Activated CD8-positive, alpha-beta memory T cell treated with anti-CD3 and anti-CD28 coated beads for 24 hours (primary cell): ENCODE measurements around the gene NUDT8.
A peak's percentile ranks its signal among the peaks of the same experiment; 100 is the strongest.
"Not testable (repeated sequence)": the region's sequence is repeated elsewhere in the genome, so short reads cannot be mapped to it uniquely, and the experiment has no call there.

Source experiments
- DNase-seq: peaks from one replicate; pipeline ENCODE4 v3.0.0-alpha.2; 2020

NUDT8 gene

DNA sequence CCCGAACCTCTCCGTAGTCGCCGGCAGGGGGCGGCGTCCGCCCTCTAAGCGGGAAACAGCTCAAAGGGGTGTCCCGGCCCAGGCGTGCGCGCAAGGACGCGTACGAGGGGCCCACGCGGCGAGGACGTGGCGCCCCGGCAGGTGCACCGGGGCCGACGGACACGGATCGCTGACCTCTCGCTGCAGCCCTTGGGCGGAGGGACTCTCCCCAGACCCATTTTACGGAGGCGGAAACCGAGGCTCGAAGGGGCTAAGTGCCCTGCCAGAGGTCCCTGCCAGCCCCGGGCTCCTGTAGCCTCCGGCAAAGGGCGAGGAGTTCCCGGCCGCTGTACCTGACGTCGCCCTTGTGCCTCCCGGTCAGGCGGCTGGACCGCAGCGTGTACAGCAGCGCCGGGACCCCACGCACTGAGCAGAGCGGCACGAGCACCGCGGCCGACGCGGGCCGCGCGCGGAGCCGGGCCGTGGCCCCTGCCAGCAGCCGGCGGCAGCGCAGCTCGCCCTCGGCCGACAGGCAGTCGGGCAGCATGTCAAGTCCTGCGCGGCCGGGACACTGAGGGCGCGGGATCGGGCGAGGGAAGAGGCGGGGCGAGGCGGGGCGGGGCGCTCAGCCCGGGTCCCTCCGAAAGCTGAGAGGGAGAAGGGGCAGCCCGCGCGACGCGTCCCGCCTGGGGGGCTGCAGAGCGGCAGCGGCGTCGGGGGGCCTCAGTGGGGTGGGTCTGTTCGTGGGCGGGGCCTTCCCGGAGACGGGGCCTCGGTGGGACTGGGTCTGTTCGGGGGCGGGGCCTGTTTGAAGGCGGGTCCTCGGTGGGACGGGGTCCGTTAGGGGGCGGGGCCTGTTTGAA, at the start of gene NUDT8:
NUDT8 (minus strand) TSS at position 552 of the 842 bp plus-strand sequence; CDS start at position 526, 26 bp downstream.
- DNase-seq: peak; percentile 95

GRCh38 chr11:67675058-67675747, 45.5 kb upstream of the NUDT8 start:
- DNase-seq: no peak

GRCh38 chr11:67674442-67674871, 44.7 kb upstream of the NUDT8 start, which contains the start of gene ALDH3B2:
Gene ALDH3B2 (minus strand): TSS chr11:67674623. CDS start chr11:67666935, 7,688 bp downstream.
- no peak for DNase-seq

- DNase-seq: no peak
Observed at GRCh38 chr11:67673902-67674301, 44.2 kb upstream of the NUDT8 start.

DNA sequence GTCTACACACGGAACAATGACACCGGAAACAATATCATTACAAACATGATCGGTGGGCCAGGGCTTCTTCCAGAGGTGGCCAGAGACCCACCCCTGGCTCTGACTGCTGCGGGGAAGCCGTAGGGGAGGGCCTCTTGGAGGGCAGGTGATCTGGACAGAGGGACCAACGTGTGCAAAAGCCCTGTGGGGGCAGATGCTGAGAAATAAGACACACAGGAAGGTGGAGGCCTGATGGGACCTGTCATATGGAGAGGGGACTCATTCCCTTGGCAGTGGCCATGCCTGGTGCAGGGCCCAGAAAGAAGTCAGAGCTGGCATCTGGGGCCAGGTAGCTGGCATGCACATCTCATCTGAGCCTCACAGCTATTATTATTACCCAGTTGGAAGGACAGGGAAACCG, 43.6 kb upstream of the NUDT8 start:
- DNase-seq: no peak

GRCh38 chr11:67671211-67671520, 41.4 kb upstream of the NUDT8 start:
- no peak for DNase-seq

GRCh38 chr11:67670316-67671210, 40.8 kb upstream of the NUDT8 start:
- no peak for DNase-seq

GRCh38 chr11:67668192-67668551, 38.4 kb upstream of the NUDT8 start:
- DNase-seq: peak; percentile 42

DNA sequence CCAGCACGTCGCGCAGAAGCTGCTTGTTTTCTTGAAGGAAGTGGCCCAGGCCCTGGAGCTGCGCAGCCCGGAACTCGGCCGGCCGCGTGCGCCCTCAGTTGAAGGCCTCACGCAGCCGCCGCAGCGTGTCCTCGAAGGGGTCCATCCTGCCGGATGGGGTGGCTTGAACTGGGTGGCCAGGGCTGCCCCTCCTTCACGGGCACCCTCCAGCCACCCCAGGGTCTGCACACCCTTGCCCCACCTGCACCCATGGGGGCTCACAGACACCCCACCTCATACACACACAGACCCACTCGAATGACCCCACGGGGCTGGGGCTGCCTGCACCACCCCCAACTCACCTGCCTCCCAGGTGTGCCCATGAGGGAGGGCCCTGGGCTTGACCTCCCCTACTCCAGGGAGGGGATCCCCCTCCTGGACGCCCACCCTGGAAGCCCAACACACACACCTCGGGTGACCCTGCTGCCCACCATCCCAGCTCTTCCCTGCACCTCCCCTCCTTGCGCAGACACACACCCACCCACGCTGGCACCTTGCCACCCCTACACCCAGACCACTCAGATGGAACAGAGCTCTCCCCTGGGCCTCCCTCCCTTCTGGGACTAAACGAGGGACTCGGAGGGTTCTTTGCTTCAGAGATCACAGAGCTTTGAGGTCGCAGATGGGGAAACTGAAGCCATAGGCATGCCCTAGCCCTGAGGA, 37.9 kb upstream of the NUDT8 start:
- DNase-seq: no peak

DNA sequence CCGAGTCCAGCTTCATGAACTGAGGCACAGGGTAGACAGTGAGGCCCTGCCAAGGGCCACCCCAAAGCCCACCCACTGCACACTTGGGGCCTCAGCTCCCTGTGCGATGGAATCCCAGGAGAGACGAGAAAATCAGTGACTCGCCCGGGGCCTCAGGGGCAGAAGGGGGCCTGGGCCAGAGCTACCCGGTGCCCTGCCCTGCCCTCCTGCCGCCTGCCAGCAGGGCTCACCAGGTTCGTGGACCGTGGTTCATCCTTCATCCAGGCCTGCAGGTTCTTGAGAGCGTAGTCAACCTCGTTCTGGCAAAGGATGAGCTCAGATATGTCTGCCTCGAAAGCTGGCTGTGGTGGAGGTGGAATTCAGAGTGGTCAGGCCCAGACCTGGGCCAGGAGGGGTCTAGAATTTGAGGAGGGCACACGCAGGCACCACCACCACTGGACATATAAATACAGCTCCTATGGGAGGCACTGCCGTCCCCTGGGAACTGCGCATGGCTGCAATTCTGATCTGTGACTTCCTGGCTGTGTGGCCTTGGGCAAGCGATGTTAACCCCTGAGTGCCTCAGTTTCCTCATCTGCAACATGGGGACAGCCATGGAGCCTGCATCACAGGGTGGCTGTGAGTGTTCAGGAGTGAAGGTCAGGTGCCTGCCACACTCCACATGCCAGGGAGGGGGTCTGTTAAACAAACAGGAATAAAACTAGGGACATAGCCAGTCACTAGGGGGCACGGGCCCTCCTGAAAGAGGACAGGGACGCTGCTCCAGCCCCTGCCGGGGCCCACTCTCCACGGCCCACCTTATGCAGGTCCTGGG, 37.1 kb upstream of the NUDT8 start:
- DNase-seq: peak; percentile 37

DNA sequence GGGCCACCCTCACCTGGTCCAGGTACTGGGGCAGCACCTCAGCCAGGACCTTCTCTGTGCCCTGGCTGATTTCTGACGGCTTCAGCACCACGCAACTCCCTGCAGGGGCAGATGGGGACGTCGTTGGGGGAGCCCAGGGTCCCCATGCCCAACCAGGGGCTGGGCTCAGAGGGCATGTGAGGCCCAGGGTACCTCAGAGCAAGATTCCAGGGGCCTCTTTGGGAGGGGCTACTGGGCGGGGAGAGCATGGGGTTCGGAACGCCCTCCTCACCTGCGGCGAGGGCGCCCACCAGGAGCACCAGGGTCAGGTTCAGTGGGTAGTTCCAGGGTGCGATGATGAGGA, 36.5 kb upstream of the NUDT8 start:
- DNase-seq: peak; percentile 35

GRCh38 chr11:67665541-67666302, 36.0 kb upstream of the NUDT8 start:
- peak; percentile 40 for DNase-seq

DNA sequence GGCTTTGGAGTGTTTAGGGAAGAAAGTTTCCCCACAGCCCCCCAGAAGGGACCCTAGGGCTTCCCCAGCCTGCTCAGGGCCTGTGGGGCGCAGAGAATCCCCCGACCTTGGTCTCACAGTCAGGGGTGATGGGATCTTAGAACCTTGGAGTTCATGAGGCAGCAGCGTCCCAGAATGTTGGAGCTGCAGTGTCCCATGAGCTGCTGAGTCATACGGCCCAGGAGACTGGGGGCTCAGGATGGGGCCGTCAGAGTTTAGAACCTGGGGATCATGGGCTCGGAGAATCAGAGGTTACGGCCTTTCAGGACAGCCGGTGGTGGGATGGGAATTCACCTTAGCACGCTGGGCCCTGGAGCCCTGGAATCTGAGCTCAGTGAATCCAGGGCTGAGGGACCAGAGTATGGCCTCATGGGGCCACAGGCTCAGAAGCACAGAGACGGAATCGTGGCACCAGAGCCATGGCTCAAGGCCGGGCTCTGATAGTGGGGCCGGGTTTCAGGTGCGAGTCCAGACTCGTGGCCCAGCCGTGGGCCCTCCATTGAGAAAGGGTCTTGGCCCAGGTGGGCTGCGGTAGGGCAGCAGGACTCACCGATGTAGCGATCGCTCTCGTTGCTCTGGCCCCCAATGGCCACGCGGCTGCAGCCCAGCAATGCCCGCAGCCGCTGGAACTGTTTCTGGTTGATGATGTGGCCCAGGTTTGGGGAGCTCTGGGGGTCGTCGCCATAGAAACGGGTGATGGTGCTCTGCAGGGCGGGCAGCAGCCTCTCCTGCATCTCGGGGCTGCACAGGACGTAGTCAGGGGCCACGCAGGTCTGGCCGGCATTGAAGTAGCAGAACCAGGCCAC, 35.2 kb upstream of the NUDT8 start:
- DNase-seq: no peak

DNA sequence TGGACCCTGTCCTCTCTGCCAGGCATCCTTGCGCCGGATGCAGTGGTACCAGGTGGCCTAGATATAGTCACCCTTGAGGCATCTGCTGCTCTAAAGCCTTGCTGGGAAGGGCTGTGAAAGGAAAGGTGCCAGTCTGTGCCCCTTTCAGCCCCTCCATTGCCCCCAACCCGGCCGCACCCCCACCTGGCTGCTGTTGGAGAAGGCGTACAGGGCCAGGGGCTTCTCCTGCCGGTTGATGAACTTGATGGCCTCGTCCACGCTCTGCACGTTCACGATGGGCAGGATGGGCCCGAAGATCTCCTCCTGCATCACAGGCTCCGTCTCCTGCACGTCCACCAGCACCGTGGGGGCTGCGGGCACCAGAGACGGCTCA, 34.5 kb upstream of the NUDT8 start:
- peak; percentile 35 for DNase-seq

DNA sequence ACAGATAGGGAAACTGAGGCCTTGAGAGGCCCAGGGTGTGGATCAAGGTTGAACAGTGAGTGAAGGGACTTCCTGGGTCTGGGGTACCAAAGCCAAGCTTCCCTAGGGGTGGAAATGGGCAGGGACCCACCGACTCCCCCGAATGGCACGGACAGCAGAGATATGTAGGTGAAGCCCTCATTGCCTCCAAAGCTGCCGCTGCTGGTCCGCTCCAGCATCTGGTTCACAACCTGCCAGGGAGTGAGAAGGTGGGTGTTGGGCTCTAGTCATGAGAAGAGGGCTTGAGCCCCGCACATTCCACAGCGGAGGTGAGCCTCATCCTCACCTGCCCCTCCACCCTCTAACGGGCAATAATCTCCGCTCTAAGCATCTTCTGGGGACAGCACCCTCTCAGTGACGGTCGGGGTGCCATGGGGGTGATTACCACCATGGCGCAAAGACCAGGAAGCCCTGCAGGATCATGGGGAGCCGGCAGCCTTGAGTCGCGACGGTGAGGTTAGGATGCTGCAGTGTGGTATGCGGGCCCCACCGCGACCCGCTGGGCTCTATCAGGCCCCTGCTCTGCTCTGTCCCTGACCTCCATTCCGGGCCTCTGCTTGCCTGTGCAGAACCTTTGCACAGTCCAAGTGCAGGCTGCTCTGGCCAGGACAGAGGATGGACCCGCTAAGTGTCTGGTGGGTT, 33.9 kb upstream of the NUDT8 start:
- DNase-seq: peak; percentile 37

GRCh38 chr11:67662835-67663531, 33.2 kb upstream of the NUDT8 start:
- DNase-seq: peak; percentile 35

- DNase-seq: peak; percentile 17
Observed at GRCh38 chr11:67662142-67662834, 32.6 kb upstream of the NUDT8 start.

GRCh38 chr11:67660752-67661151, 31.0 kb upstream of the NUDT8 start:
- not testable (repeated sequence) for DNase-seq
